CD4-positive, alpha-beta T cell treated with Interleukin-4 for 4 hours (primary cell): ENCODE data around the gene CDCP2.
"Not testable (repeated sequence)": the region's sequence is repeated elsewhere in the genome, so short reads cannot be mapped to it uniquely, and the experiment has no call there.

Experiments used
- DNase-seq: peaks from one replicate; pipeline ENCODE4 v3.0.0-alpha.2; 2020

The CDCP2 gene

GRCh38 chr1:54167422-54168139 is 14.8 kb upstream of the CDCP2 start:
- DNase-seq: no peak

GRCh38 chr1:54166357-54166756 is 13.6 kb upstream of the CDCP2 start:
- not testable (repeated sequence) for DNase-seq

- DNase-seq: no peak
Measured at GRCh38 chr1:54165146-54165545, 12.3 kb upstream of the CDCP2 start.

- DNase-seq: no peak
Measured at GRCh38 chr1:54163573-54163972, 10.8 kb upstream of the CDCP2 start.

GRCh38 chr1:54163051-54163450 is 10.3 kb upstream of the CDCP2 start:
- no peak for DNase-seq

- no peak for DNase-seq
Measured at GRCh38 chr1:54161495-54162168, 8.8 kb upstream of the CDCP2 start.

- no peak for DNase-seq
Measured at GRCh38 chr1:54160351-54160750, 7.6 kb upstream of the CDCP2 start.

GRCh38 chr1:54159733-54160316 is 7.0 kb upstream of the CDCP2 start:
- DNase-seq: no peak

GRCh38 chr1:54158071-54158470 is 5.3 kb upstream of the CDCP2 start:
- no peak for DNase-seq

- no peak for DNase-seq
Measured at GRCh38 chr1:54157401-54157800, 4.6 kb upstream of the CDCP2 start.

- no peak for DNase-seq
Measured at GRCh38 chr1:54156986-54157385, 4.2 kb upstream of the CDCP2 start.

- no peak for DNase-seq
Measured at GRCh38 chr1:54156201-54156600, 3.4 kb upstream of the CDCP2 start.

GRCh38 chr1:54153535-54154439 is 987 bp upstream of the CDCP2 start:
- DNase-seq: no peak

- no peak for DNase-seq
Measured at GRCh38 chr1:54151013-54151412, 1.8 kb downstream of the CDCP2 start.

- DNase-seq: no peak
Measured at GRCh38 chr1:54149734-54150133, 3.1 kb downstream of the CDCP2 start.

- no peak for DNase-seq
Measured at GRCh38 chr1:54144366-54144765, 8.4 kb downstream of the CDCP2 start.

- DNase-seq: no peak
Measured at GRCh38 chr1:54142146-54142900, 10.5 kb downstream of the CDCP2 start.

GRCh38 chr1:54139711-54140110 is 13.1 kb downstream of the CDCP2 start:
- DNase-seq: no peak

- no peak for DNase-seq
Measured at GRCh38 chr1:54138994-54139393, 13.8 kb downstream of the CDCP2 start.

GRCh38 chr1:54137534-54138061 is 15.2 kb downstream of the CDCP2 start:
- DNase-seq: no peak

GRCh38 chr1:54136963-54137533 is 15.8 kb downstream of the CDCP2 start:
- DNase-seq: no peak
